Spleen (tissue), 7 donors: ENCODE measurements around the gene C5.

ENCODE experiments used
- CTCF ChIP-seq, 11 experiments: fragments of 200-600 bp in 7 of 11; fragments of 450-650 bp in 4 of 11; sonication (generic) in 4 of 11; IDR thresholded peaks in 8 of 11; conservative IDR thresholded peaks in 3 of 11; 1 replicate in 7 of 11; 2 replicates in 4 of 11; pipeline versions ENCODE4 v1.4.0 to v1.8.0; 2016 to 2021; ENCODE audit warnings: antibody characterized with exemption in 11 of 11, inconsistent platforms in 4 of 11, mild to moderate bottlenecking in 1 of 11
- POLR2A ChIP-seq, 3 donors: fragments of 450-650 bp; IDR thresholded peaks; one replicate each; pipeline ENCODE4 v1.5.1; 2017; ENCODE audit warnings: antibody characterized with exemption in 3 of 3, mild to moderate bottlenecking in 1 of 3
- POLR2AphosphoS5 ChIP-seq, 3 donors: sonication (generic); formaldehyde crosslinking; IDR thresholded peaks; one replicate each; pipeline ENCODE4 v1.5.1; 2017; ENCODE audit warnings: antibody characterized with exemption in 3 of 3
- donor health status: DM: no; HTN: no; CAD: no; lungs with moderate emphysema.
- donor health status: DM: no; HTN: no; CAD: no.
- donor health status: DM: no; HTN: no; CAD: no.

GRCh38 chr9:121023064-121023463 is 27.0 kb downstream of the C5 start:
- TF ChIP-seq POLR2A (IDR thresholded peaks at IDR 0.05) (no peak), CTCF (IDR thresholded peaks at IDR 0.05 in 8 of 11, conservative IDR thresholded peaks at IDR 0.05 in 3 of 11) (no peak), POLR2AphosphoS5 (IDR thresholded peaks at IDR 0.05) (no peak)
